Measurements from ENCODE around the gene NEK11.

The NEK11 gene

DNA sequence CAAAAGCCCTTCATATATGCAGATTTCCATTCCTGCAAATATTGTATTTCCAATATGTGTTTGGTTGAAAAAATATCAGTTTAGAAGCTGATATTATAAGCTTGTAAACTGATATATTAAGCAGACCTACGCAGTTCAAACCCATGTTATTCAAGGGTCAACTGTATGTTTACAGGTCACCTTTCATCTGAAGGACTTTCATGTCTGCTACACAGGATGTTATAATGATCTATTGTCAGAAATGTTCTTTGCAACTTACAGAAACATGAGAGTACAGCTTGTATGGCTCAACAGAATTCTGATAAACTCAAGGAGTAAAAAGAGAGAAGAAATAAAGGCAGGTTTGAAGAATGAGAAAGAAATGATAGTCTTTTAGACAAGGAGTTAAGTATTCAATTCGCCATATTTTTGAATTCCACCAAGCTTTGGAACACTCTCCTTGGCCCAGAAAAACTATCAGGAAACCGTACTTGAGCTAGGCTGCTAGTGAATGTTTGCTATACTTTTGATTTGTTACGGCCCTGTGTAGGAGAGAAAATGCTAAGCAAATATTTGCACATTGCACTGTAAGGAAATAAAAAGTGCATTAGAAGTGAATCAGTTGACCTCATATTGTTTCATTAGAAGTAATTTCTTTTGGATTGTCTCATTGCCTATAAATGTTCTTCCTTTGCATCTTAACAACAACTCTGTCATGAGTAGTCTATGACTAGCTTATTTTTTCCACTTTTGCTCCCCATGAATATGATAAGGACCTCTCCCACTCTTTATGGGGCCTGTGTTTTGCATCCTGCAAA lies 81.2 kb downstream of the NEK11 start:
- Histone ChIP-seq H4K20me1 (ENCODE audit: insufficient read depth, low read length) (no peaks in the 10 kb centered on the region), H3K4me1 (ENCODE audit: insufficient read depth, low read length, severe bottlenecking) (no peaks in the 10 kb centered on the region), H3K79me2 (ENCODE audit: insufficient read depth, low read length) (no peaks in the 10 kb centered on the region), H3K9me2 (ENCODE audit: low read depth, low read length) (no peaks in the 10 kb centered on the region), H3K9ac (ENCODE audit: low read length) (no peak overlapping the region), H3K27ac (ENCODE audit: low read depth, low read length, poor library complexity, severe bottlenecking) (no peak overlapping the region), H3K36me3 (ENCODE audit: insufficient read depth, low read length) (no peaks in the 10 kb centered on the region), H3F3A (ENCODE audit: insufficient read depth, low read length) (no peaks in the 10 kb centered on the region), H3K9me3 (ENCODE audit: low read length) (no peaks in the 10 kb centered on the region), H2AFZ (ENCODE audit: low read length) (no peak overlapping the region), H3K4me2 (ENCODE audit: low read length) (no peak overlapping the region), H3K4me3 (ENCODE audit: low read depth, low read length, poor library complexity, severe bottlenecking) (no peak overlapping the region), H3K27me3 (ENCODE audit: insufficient read depth, low read length) (no peaks in the 10 kb centered on the region)
- TF ChIP-seq CTCF (IDR thresholded peaks at IDR 0.05; ENCODE audit: low read length) (no peak), EZH2 (IDR thresholded peaks at IDR 0.05; ENCODE audit: borderline replicate concordance, low read length) (no peak)

DNA sequence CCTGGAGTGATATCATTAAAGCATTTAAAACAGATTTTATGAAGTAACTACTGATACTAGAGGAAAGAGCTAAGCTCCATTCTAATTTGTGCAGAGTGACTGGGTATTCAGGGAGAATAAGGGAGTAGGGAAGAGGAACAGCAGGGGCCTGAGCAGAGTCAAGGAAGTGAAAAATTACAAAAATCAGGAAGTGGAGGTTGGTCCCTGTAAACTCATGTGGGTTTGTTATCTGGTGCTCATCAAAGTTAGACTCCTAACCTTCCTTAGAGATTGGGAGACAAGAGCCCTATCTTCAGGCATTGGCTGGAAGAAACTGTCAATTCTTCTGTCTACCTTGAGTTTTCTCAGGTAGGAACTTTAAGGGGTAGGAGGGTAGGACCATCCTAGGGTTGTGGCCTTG lies 82.5 kb downstream of the NEK11 start:
- TF ChIP-seq EZH2 (IDR thresholded peaks at IDR 0.05; ENCODE audit: borderline replicate concordance, low read length) (no peak), CTCF (IDR thresholded peaks at IDR 0.05; ENCODE audit: low read length) (no peak)
- Histone ChIP-seq H3K79me2 (ENCODE audit: insufficient read depth, low read length) (no peaks in the 10 kb centered on the region), H3K27ac (ENCODE audit: low read depth, low read length, poor library complexity, severe bottlenecking) (no peak overlapping the region), H3F3A (ENCODE audit: insufficient read depth, low read length) (no peaks in the 10 kb centered on the region), H3K27me3 (ENCODE audit: insufficient read depth, low read length) (no peaks in the 10 kb centered on the region), H3K9me2 (ENCODE audit: low read depth, low read length) (no peaks in the 10 kb centered on the region), H3K4me1 (ENCODE audit: insufficient read depth, low read length, severe bottlenecking) (no peaks in the 10 kb centered on the region), H3K4me2 (ENCODE audit: low read length) (no peak overlapping the region), H4K20me1 (ENCODE audit: insufficient read depth, low read length) (no peaks in the 10 kb centered on the region), H3K36me3 (ENCODE audit: insufficient read depth, low read length) (no peaks in the 10 kb centered on the region), H3K4me3 (ENCODE audit: low read depth, low read length, poor library complexity, severe bottlenecking) (no peak overlapping the region), H3K9me3 (ENCODE audit: low read length) (no peaks in the 10 kb centered on the region), H2AFZ (ENCODE audit: low read length) (no peak overlapping the region), H3K9ac (ENCODE audit: low read length) (no peak overlapping the region)

GRCh38 chr3:131110087-131110486 lies 83.4 kb downstream of the NEK11 start:
- no peak overlapping the region for H2AFZ ChIP-seq (ENCODE audit: low read length)
- H3K4me1 ChIP-seq (ENCODE audit: insufficient read depth, low read length, severe bottlenecking), result no peaks in the 10 kb centered on the region
- H3K27me3 ChIP-seq (ENCODE audit: insufficient read depth, low read length), result no peaks in the 10 kb centered on the region
- TF ChIP-seq CTCF (IDR thresholded peaks at IDR 0.05; ENCODE audit: low read length) (no peak), EZH2 (IDR thresholded peaks at IDR 0.05; ENCODE audit: borderline replicate concordance, low read length) (no peak)
- no peaks in the 10 kb centered on the region for H4K20me1 ChIP-seq (ENCODE audit: insufficient read depth, low read length)
- no peak overlapping the region for H3K27ac ChIP-seq (ENCODE audit: low read depth, low read length, poor library complexity, severe bottlenecking)
- no peaks in the 10 kb centered on the region for H3K9me2 ChIP-seq (ENCODE audit: low read depth, low read length)
- H3K4me2 ChIP-seq (ENCODE audit: low read length), result no peak overlapping the region
- H3K4me3 ChIP-seq (ENCODE audit: low read depth, low read length, poor library complexity, severe bottlenecking), result no peak overlapping the region
- no peaks in the 10 kb centered on the region for H3K79me2 ChIP-seq (ENCODE audit: insufficient read depth, low read length)
- no peaks in the 10 kb centered on the region for H3F3A ChIP-seq (ENCODE audit: insufficient read depth, low read length)
- H3K9me3 ChIP-seq (ENCODE audit: low read length), result no peaks in the 10 kb centered on the region
- no peak overlapping the region for H3K9ac ChIP-seq (ENCODE audit: low read length)
- H3K36me3 ChIP-seq (ENCODE audit: insufficient read depth, low read length), result no peaks in the 10 kb centered on the region

All from OCI-LY1 (cell line).